GM18867 (cell line): Measurements from ENCODE around the gene KRT40.
"Not testable (repeated sequence)": the region's sequence is repeated elsewhere in the genome, so short reads cannot be mapped to it uniquely, and the experiment has no call there.

Experiments used
- ATAC-seq: cut with Tn5 transposase; IDR thresholded peaks from one replicate; pipeline ENCODE4 v1.9.1; 2021; ENCODE audit warnings: mild to moderate bottlenecking, moderate library complexity; ENCODE audit not compliant: unreplicated experiment

Gene KRT40

GRCh38 chr17:40984226-40984625 lies at the start of gene KRT40:
TSS of gene KRT40 (minus strand) at chr17:40984326. CDS start at chr17:40984273, 53 bp downstream.
- ATAC-seq, result no peak

- no peak for ATAC-seq
Observed at GRCh38 chr17:41029633-41030245, 45.6 kb upstream of the KRT40 start, which contains the start of gene KRTAP1-4. TSS of gene KRTAP1-4 (minus strand) at chr17:41030195. CDS start at chr17:41030078, 117 bp downstream.

GRCh38 chr17:41026715-41027471 lies 42.8 kb upstream of the KRT40 start, which contains the start of gene KRTAP1-5:
TSS of gene KRTAP1-5 (minus strand) at chr17:41027208. CDS start at chr17:41027155, 53 bp downstream.
- ATAC-seq, result no peak

GRCh38 chr17:41024697-41025096 lies 40.6 kb upstream of the KRT40 start:
- no peak for ATAC-seq

GRCh38 chr17:41020336-41020735 lies 36.2 kb upstream of the KRT40 start:
- no peak for ATAC-seq

GRCh38 chr17:41019415-41019814 lies 35.3 kb upstream of the KRT40 start:
- no peak for ATAC-seq

- ATAC-seq, result no peak
Observed at GRCh38 chr17:41018541-41018940, 34.4 kb upstream of the KRT40 start.

GRCh38 chr17:41016578-41017215 lies 32.6 kb upstream of the KRT40 start:
- no peak for ATAC-seq

- no peak for ATAC-seq
Observed at GRCh38 chr17:41015454-41015853, 31.3 kb upstream of the KRT40 start.

- ATAC-seq, result no peak
Observed at GRCh38 chr17:41013606-41014005, 29.5 kb upstream of the KRT40 start.

- no peak for ATAC-seq
Observed at GRCh38 chr17:41013181-41013580, 29.1 kb upstream of the KRT40 start.

- ATAC-seq, result no peak
Observed at GRCh38 chr17:41012326-41013120, 28.4 kb upstream of the KRT40 start.

GRCh38 chr17:41010441-41010840 lies 26.3 kb upstream of the KRT40 start:
- ATAC-seq, result no peak

GRCh38 chr17:41009936-41010335 lies 25.8 kb upstream of the KRT40 start:
- no peak for ATAC-seq

- no peak for ATAC-seq
Observed at GRCh38 chr17:41009301-41009760, 25.2 kb upstream of the KRT40 start.

GRCh38 chr17:41008811-41009210 lies 24.7 kb upstream of the KRT40 start, which contains the start of gene KRTAP3-1:
TSS of gene KRTAP3-1 (minus strand) at chr17:41009128. CDS start at chr17:41009074, 54 bp downstream.
- no peak for ATAC-seq

- ATAC-seq, result no peak
Observed at GRCh38 chr17:41004397-41004796, 20.3 kb upstream of the KRT40 start.

GRCh38 chr17:41003926-41004325 lies 19.8 kb upstream of the KRT40 start:
- no peak for ATAC-seq

- ATAC-seq, result no peak
Observed at GRCh38 chr17:41002814-41003213, 18.7 kb upstream of the KRT40 start.

- ATAC-seq, result no peak
Observed at GRCh38 chr17:41001795-41002194, 17.7 kb upstream of the KRT40 start.

- ATAC-seq, result not testable (repeated sequence)
Observed at GRCh38 chr17:40999563-40999962, 15.4 kb upstream of the KRT40 start, which contains the start of gene KRTAP3-2. TSS of gene KRTAP3-2 (minus strand) at chr17:40999906. CDS start at chr17:40999853, 53 bp downstream.
